ENCODE results near the gene TMCO4.
"Not testable (repeated sequence)": the region's sequence is repeated elsewhere in the genome, so short reads cannot be mapped to it uniquely, and the experiment has no call there.

TMCO4 gene

GRCh38 chr1:19799230-19800075 is at the start of gene TMCO4:
TSS of gene TMCO4 (minus strand) at chr1:19799916. CDS start at chr1:19780758, 19,158 bp downstream.
- no peak for DNase-seq (ENCODE audit: low read depth, low spot score)

DNA sequence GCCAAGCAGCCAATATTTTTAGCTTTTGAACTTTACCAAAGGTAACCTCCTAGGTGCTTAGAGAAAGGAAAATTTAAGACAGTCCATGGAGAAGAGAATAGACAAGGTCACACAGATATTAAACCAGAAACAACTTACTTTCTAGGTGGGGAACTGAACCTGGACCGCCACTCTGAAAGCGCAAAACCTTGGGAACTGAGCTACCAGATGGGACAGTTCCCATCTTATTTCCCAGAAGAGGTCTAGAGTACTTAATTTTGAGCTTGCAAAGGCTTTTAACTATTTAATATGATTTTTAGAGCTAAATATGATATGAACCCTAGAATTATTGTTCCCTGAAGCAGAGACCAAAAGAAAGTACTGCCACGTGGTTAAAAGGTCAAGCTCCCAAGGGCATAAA is 49.6 kb upstream of the TMCO4 start:
- not testable (repeated sequence) for DNase-seq (ENCODE audit: low read depth, low spot score)

- not testable (repeated sequence) for DNase-seq (ENCODE audit: low read depth, low spot score)
Observed at GRCh38 chr1:19847334-19847733, 47.6 kb upstream of the TMCO4 start.

- DNase-seq (ENCODE audit: low read depth, low spot score), result no peak
Observed at GRCh38 chr1:19846338-19846737, 46.6 kb upstream of the TMCO4 start.

- no peak for DNase-seq (ENCODE audit: low read depth, low spot score)
Observed at GRCh38 chr1:19845555-19845954, 45.8 kb upstream of the TMCO4 start.

DNA sequence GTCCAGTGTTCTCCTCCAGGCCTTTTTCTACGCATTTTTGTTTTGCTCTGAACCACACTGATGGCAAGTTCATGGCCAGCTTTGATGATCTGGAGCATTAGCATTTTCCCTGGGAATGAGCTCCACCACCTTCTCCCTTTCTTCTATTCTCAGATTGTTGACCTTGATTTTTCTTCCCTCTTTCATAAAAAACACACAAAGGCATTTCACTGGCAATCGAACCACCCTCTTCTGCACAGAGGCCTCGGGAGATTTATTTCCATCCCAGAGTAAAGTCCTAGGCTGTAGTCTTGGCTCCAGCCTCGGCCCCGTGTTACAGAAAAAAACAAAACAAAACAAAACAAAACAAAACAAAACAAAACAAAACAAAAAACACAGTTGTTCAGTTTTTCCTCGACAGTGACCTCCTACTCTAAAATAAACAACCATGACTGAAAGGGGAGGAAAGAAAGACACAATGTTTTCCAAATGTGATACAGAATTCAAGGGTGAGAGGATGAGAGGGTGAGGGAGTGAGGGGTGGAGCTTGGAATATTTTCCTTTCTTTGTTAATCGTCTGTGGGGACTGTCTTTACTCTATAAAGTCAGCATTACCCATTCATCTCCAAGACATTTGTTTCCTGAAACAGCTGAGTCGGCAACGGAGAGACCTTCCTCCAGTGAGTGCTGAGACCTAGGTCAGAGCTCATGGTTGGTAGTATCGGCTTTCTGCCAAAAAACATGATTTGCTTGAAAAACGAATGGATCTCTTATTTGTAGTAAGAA is 45.2 kb upstream of the TMCO4 start:
- peak; percentile 82 for DNase-seq (ENCODE audit: low read depth, low spot score)

DNA sequence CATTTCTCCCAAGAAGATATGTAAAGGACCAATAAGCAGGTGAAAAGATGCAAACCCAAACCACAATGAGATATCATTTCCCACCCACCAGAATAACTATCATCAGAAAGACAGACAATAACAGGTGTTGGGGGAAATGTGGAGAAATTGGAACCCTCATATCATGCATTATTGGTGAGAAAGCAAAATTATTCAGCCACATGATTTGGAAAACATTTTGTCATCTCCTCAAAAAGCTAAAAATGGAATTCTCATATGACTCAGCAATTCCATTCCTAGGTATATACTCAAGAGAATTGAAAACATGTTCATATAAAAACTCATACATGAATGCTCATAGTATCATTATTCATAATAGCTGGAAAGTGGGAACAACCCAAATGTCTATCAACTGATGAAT is 40.5 kb upstream of the TMCO4 start:
- DNase-seq (ENCODE audit: low read depth, low spot score), result no peak

DNA sequence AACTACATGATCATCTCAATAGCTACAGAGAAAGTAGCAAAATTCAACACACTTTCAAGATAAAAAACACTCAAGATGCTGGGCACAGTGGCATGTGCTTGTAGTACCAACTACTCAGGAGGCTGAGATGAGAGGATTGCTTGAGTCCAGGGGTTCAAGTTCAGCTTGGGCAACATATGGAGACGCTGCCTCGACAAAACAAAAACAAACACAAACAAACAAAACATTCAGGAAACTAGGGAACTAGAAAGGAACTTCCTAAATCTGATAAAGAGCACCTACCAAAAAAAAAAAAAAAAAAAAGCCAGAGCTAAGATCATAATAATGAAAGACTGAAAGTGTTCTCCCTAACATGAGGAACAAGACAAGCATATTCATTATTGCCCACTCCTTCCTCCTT is 38.1 kb upstream of the TMCO4 start:
- DNase-seq (ENCODE audit: low read depth, low spot score), result no peak

DNA sequence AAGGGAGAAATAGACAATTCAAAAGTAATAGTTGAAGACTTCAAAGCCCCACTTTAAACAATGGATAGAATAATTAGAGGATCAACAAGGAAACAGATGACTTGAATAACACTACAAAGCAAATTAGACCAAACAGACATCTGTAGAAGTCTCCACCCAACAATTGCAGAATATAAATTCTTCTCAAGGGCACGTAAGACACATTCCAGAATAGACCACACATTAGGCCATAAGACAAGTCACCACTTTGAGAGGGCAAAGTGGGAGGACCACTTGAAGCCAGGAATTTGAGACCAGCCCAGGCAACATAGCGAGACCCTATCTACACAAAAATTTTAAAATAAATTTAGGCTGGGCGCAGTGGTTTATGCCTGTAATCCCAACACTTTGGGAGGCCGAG is 35.9 kb upstream of the TMCO4 start:
- DNase-seq (ENCODE audit: low read depth, low spot score), result no peak

- no peak for DNase-seq (ENCODE audit: low read depth, low spot score)
Observed at GRCh38 chr1:19831441-19831840, 31.7 kb upstream of the TMCO4 start.

DNA sequence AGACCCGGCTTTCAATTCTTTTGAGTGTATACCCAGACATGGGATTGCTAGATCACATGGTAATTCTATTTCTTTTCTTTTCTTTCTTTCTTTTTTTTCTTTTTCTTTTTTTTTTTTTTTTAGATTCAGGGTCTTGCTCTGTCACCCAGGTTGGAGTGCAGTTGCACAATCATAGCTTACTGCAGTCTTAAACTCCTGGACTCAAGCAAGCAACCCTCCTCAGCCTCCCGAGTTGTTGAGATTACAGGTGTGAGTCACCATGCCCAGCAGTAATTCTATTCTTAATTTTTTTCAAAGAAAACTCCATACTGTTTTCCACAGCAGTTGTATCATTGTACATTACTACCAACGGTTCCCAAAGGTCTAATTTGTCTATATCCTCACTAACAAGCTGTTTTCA is 28.8 kb upstream of the TMCO4 start:
- DNase-seq (ENCODE audit: low read depth, low spot score), result no peak

GRCh38 chr1:19825298-19825697 is 25.6 kb upstream of the TMCO4 start:
- no peak for DNase-seq (ENCODE audit: low read depth, low spot score)

GRCh38 chr1:19824541-19824940 is 24.8 kb upstream of the TMCO4 start:
- DNase-seq (ENCODE audit: low read depth, low spot score), result no peak

DNA sequence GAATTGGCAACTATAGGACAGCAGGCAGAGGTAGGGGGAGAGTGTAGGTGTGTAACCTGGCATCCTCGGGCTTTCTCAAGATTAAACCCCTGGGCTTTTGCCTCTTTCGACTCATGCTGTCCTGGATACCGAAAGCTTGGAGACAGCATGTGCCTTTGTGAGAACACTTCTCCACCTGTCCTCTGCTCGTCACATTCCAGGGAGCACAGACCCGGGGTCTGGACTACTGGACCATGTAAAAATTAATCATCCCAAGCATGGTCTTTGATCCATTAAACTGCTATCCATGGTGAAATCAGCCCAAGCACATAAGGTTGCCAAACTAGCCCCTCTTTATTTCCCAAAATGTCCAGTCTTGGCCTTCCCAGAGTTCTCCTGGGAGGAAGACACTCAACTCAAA is 24.3 kb upstream of the TMCO4 start:
- DNase-seq (ENCODE audit: low read depth, low spot score), result no peak

DNA sequence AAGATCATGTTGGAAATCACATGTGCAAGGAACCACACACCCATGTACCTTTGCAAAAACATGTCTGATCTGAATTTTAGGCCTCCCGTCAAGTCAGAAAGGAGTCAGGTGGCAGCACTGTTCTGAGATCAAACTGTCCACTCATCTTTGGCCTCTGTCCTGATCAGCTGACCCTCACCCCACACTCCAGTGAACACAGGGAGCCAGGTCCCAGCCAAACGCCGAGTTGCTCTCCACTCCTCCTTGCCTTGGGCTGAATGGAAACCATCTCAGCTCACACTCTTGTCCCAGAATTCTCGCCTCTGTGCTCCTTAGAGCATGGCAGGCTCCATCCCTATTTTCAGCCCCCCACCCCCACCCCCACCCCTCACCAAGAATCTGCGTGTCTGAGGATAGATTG is 20.0 kb upstream of the TMCO4 start:
- no peak for DNase-seq (ENCODE audit: low read depth, low spot score)

- no peak for DNase-seq (ENCODE audit: low read depth, low spot score)
Observed at GRCh38 chr1:19818324-19818723, 18.6 kb upstream of the TMCO4 start.

DNA sequence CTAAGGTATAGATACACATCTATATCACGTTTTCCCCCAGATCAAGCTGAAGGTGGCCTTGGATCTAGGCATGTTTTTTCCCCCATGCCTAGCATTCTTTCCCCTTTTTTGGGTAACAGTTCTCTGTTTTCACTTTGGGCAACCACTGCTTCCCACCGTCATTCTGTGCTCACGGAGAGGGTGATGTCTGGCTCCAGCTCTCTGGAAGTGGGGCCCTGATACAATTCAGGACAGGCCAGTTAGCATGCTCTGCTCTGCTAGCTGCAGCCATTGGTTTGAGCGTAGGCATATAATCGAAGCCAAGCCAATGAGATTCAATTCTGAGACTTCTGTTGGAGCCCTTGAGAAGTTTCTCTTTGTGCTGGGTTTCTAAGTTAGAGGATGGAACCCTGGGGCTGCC is 17.4 kb upstream of the TMCO4 start:
- no peak for DNase-seq (ENCODE audit: low read depth, low spot score)

GRCh38 chr1:19816737-19817086 is 17.0 kb upstream of the TMCO4 start:
- DNase-seq (ENCODE audit: low read depth, low spot score), result not testable (repeated sequence)

DNA sequence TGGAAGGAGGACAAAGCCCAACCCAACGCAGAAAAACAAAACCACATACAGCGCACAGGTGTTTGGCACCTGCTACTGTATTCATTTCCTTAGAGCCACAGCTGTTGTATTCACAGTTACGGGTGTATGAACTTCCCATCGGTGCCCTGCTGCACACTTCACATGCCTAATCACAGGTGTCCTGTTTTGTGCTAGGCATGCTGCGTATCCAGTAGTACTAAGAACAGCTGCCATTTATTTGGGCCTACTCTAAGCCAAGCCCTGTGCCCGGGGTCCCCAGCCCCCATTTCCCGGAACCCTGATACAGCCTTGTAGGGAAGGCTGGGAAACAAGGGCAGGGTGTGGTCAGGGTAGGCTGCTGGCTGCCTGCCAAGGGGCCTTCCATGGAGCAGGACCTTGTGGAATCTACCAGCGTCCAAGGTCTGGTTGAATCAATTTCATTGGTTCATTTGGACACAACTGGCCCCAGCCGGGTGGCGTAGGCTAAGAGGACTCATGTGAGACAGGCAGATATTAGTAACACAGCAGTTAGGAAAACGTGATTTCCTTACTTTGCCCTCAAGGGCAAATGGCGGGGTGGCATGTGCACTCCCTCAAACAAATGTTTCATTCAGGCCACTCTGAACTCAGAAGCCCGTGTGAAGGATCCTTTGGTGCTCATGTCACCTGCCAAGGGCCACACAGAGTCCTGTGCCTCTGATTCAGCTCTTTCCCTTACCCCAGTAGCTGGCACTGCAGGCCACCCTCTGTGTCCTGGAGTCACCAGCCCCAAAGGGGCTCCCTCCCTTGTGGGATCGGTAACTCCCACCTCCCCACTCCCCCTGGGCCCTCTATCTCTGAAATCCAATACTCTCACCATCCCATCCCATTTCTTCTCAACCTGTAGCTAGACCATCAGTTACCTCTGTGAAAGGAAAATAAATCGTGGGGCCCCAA is 16.4 kb upstream of the TMCO4 start:
- DNase-seq (ENCODE audit: low read depth, low spot score), result no peak

DNA sequence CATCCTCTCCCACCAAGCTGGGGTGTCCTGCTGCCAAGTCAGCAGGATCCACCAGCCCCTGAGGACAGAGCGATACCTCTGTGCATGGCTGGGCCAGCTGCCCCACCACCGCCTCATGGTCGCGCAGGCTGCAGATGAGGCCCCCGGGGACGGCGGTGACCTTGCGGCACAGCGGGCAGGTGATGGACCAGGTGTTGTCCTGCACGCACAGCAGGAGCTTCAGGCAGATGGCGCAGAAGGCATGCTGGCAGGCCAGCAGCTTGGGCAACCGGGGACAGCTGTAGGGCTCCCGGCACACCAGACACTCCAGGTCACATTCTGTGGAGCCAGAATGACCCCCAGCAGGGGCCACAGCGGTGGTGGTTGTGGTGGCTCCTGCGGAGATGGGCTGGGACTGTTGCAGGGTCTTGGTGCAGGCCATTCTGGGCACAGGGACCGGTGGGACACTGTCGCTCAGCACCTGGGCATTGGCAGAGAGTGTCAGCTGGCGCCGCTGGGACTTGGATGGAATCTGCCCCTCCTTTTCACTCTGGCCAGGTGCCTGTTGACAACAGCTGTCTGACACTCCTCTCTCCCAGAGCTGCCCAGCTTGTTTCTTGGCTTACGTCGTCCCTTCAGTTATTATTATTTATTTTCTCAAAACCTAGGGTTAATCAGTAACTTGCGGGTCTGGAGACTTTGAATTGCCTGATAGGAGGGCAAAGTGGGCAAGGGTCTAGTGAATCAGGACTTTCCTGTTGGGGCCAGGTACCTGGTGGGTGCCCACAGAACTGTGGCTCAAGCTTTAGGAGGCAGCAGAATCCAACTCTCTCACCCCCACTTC is 15.2 kb upstream of the TMCO4 start, which contains the start of gene RNF186:
TSS of gene RNF186 (minus strand) at position 603 of the 823 bp plus-strand sequence. CDS start at position 421, 182 bp downstream.
- no peak for DNase-seq (ENCODE audit: low read depth, low spot score)

- no peak for DNase-seq (ENCODE audit: low read depth, low spot score)
Observed at GRCh38 chr1:19814244-19814661, 14.5 kb upstream of the TMCO4 start.
